Gastroesophageal sphincter (tissue), 4 donors: ENCODE measurements around the gene SEC14L2. TPM values are rescaled to one million over a fixed set of nuclear protein-coding genes. Genes with fewer than 3 reads are reported as not detected.

ENCODE experiments used
- ATAC-seq: fragments of 150-250 bp; one replicate; pipeline ENCODE4 v1.9.1; 2016; ENCODE audit warnings: mild to moderate bottlenecking, moderate library complexity
- H3K27ac ChIP-seq, 4 donors: fragments of 200-600 bp; sonication (generic) in 3 of 4; 1 replicate in 3 of 4; 2 replicates in 1 of 4; pipeline ENCODE4 v1.5.1; 2016 to 2019
- H3K27me3 ChIP-seq: fragments of 200-600 bp; sonication (generic); one replicate; pipeline ENCODE4 v1.5.1; 2019
- H3K36me3 ChIP-seq, 2 donors: fragments of 200-600 bp; sonication (generic); one replicate each; pipeline ENCODE4 v1.5.1; 2019; ENCODE audit warnings: control low read depth in 1 of 2
- H3K4me1 ChIP-seq, 3 donors: fragments of 200-600 bp; sonication (generic); 1 replicate in 2 of 3; 2 replicates in 1 of 3; pipeline ENCODE4 v1.5.1; 2016 to 2019; ENCODE audit warnings: control low read depth in 2 of 3
- H3K4me3 ChIP-seq, 2 donors: fragments of 200-600 bp; sonication (generic); one replicate each; pipeline ENCODE4 v1.5.1; 2019; ENCODE audit warnings: mild to moderate bottlenecking in 1 of 2, moderate library complexity in 1 of 2
- H3K9me3 ChIP-seq, 3 donors: fragments of 200-600 bp; sonication (generic); one replicate each; pipeline ENCODE4 v1.5.1; 2017 to 2019; ENCODE audit warnings: control low read depth in 2 of 3
- CTCF ChIP-seq, 4 experiments: fragments of 200-600 bp in 2 of 4; fragments of 450-650 bp in 2 of 4; sonication (generic) in 1 of 4; IDR thresholded peaks; one replicate each; pipeline ENCODE4 v1.5.1; 2017 to 2019; ENCODE audit warnings: antibody characterized with exemption in 4 of 4, mild to moderate bottlenecking in 2 of 4, moderate library complexity in 2 of 4
- EP300 ChIP-seq: sonication (generic); formaldehyde crosslinking; IDR thresholded peaks from one replicate; pipeline ENCODE4 v1.6.1; 2017; ENCODE audit warnings: antibody characterized with exemption, mild to moderate bottlenecking
- POLR2A ChIP-seq, 2 donors: fragments of 450-650 bp; IDR thresholded peaks; one replicate each; pipeline ENCODE4 v1.6.1; 2017; ENCODE audit warnings: antibody characterized with exemption in 2 of 2, mild to moderate bottlenecking in 2 of 2, moderate library complexity in 1 of 2
- POLR2AphosphoS5 ChIP-seq: sonication (generic); formaldehyde crosslinking; IDR thresholded peaks from one replicate; pipeline ENCODE4 v1.6.1; 2017; ENCODE audit warnings: antibody characterized with exemption
- WGBS, 2 donors: methylation state at CpG; one replicate each; pipeline ENCODE4 v1.1.5; 2018; ENCODE audit warnings: low coverage in 1 of 2; 5-methylcytosine and 5-hydroxymethylcytosine counted together
- total RNA-seq, 4 donors: library from RNA; depleted of rRNA; stranded (reverse); fragments of >200 nt; gene quantifications; one replicate each; pipeline ENCODE4 v1.1.0, GENCODE V29; 2016

SEC14L2 gene
- total RNA-seq, 4 donors from 2014 or later = 8.1 to 27.2 (median 15.8) TPM

GRCh38 chr22:30435674-30436126, 38.9 kb downstream of the SEC14L2 start:
- H3K4me1 ChIP-seq = no peaks in the 10 kb centered on the region
- TF ChIP-seq EP300 (no peak), CTCF (IDR thresholded peaks at IDR 0.05) (no peak), POLR2AphosphoS5 (no peak), POLR2A (IDR thresholded peaks at IDR 0.05) (no peak)
- 80 to 97% methylated on average over 1 to 6 of the region's 6 CpGs for WGBS, 2 donors
- no peaks in the 10 kb centered on the region for H3K36me3 ChIP-seq
- peak overlapping the region in 1 of 4 donors; percentile 23 for H3K27ac ChIP-seq
- no peak for ATAC-seq
- peaks cover 25% of the 10 kb centered on the region for H3K27me3 ChIP-seq
- H3K9me3 ChIP-seq = no peaks in the 10 kb centered on the region
- no peak overlapping the region for H3K4me3 ChIP-seq

- TF ChIP-seq CTCF (IDR thresholded peaks at IDR 0.05) (no peak), POLR2AphosphoS5 (no peak), EP300 (no peak), POLR2A (IDR thresholded peaks at IDR 0.05) (no peak)
- no peak for ATAC-seq
- Histone ChIP-seq H3K9me3 (no peaks in the 10 kb centered on the region), H3K36me3 (no peaks in the 10 kb centered on the region), H3K27ac (no peak overlapping the region), H3K27me3 (peaks cover 25% of the 10 kb centered on the region), H3K4me3 (no peak overlapping the region), H3K4me1 (no peaks in the 10 kb centered on the region)
- 80% methylated on average over 1 of the region's 2 CpGs; no CpG with 5 or more reads in 1 of the 2 donors for WGBS, 2 donors
These were observed 39.4 kb downstream of the SEC14L2 start for GRCh38 chr22:30436196-30436595.

GRCh38 chr22:30438559-30438958, 41.7 kb downstream of the SEC14L2 start:
- no peaks in the 10 kb centered on the region for H3K4me1 ChIP-seq
- no peak overlapping the region for H3K27ac ChIP-seq
- no peaks in the 10 kb centered on the region for H3K36me3 ChIP-seq
- 69% methylated on average over 3 of the region's 3 CpGs for WGBS, 2 donors
- H3K27me3 ChIP-seq = peaks cover 25% of the 10 kb centered on the region
- ATAC-seq = no peak
- H3K9me3 ChIP-seq = no peaks in the 10 kb centered on the region
- TF ChIP-seq EP300 = no peak
- no peak for TF ChIP-seq POLR2AphosphoS5
- TF ChIP-seq CTCF (IDR thresholded peaks at IDR 0.05) = no peak
- no peak for TF ChIP-seq POLR2A (IDR thresholded peaks at IDR 0.05)
- H3K4me3 ChIP-seq = no peak overlapping the region

- H3K36me3 ChIP-seq = no peaks in the 10 kb centered on the region
These were observed 42.4 kb downstream of the SEC14L2 start for GRCh38 chr22:30439226-30439625.

GRCh38 chr22:30439836-30440235, 43.0 kb downstream of the SEC14L2 start:
- TF ChIP-seq POLR2A (IDR thresholded peaks at IDR 0.05) = no peak
- TF ChIP-seq POLR2AphosphoS5 = no peak
- TF ChIP-seq EP300 = no peak
- TF ChIP-seq CTCF (IDR thresholded peaks at IDR 0.05) = no peak
- no peak for ATAC-seq
- Histone ChIP-seq H3K4me3 (no peak overlapping the region), H3K9me3 (no peaks in the 10 kb centered on the region), H3K27me3 (peaks cover 29% of the 10 kb centered on the region), H3K4me1 (no peaks in the 10 kb centered on the region), H3K27ac (no peak overlapping the region), H3K36me3 (no peaks in the 10 kb centered on the region)
- whole genome bisulfite sequencing, 2 donors = 86 to 100% methylated on average over 3 to 4 of the region's 11 CpGs

More at GRCh38 chr22:30439226-30439625, 42.4 kb downstream of the SEC14L2 start:
- no peak overlapping the region for H3K4me3 ChIP-seq
- no peaks in the 10 kb centered on the region for H3K4me1 ChIP-seq
- ATAC-seq = no peak
- WGBS, 2 donors = 86% methylated on average over 4 of the region's 4 CpGs; no CpG with 5 or more reads in 1 of the 2 donors
- H3K27me3 ChIP-seq = peaks cover 25% of the 10 kb centered on the region
- no peak for TF ChIP-seq POLR2A (IDR thresholded peaks at IDR 0.05)
- H3K27ac ChIP-seq = no peak overlapping the region
- no peaks in the 10 kb centered on the region for H3K9me3 ChIP-seq
